Stimulated activated CD8-positive, alpha-beta memory T cell treated with anti-CD3 and anti-CD28 coated beads, Interleukin-15, amount 100 ng/mL, for 48 hours (primary cell): ENCODE data around the gene SCYL1.
"Not testable (repeated sequence)": the region's sequence is repeated elsewhere in the genome, so short reads cannot be mapped to it uniquely, and the experiment has no call there.

Experiments used
- DNase-seq, 2 donors: peaks; one replicate each; pipeline ENCODE4 v3.0.0-alpha.2; 2020; ENCODE audit warnings: low read depth in 2 of 2

Gene SCYL1

GRCh38 chr11:65553301-65554001, 28.6 kb downstream of the SCYL1 start:
- DNase-seq: no peak

- DNase-seq: no peak
Measured at GRCh38 chr11:65554057-65554818, 29.4 kb downstream of the SCYL1 start.

DNA sequence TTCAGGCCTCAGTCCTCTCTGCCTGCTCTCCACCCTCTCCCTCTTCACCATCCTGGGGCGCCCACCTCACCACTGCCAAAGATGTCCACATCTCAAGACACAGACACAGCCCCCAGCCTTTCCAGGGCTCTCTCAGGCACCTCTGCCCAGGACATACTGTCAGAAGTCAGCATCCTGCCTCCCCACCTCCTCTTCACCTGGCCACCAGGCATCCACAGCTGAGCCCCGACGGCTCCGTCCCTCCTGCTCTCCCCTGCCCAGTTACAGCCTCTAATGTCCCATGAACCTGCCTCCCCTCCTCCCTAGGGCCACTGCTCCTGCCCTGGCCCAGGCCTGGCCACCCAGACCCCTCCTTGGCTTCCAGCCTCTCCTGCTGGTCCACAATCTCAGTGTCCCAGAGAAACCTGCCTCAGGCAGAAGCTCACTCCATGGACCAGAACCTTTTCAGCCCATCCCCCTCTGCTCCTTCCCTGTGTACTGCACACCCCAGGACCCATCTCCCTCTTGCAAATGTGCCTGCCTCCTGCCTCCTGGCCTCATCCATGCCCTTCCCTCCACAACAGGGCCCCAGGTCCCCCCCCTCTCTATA, 30.1 kb downstream of the SCYL1 start:
- no peak for DNase-seq

DNA sequence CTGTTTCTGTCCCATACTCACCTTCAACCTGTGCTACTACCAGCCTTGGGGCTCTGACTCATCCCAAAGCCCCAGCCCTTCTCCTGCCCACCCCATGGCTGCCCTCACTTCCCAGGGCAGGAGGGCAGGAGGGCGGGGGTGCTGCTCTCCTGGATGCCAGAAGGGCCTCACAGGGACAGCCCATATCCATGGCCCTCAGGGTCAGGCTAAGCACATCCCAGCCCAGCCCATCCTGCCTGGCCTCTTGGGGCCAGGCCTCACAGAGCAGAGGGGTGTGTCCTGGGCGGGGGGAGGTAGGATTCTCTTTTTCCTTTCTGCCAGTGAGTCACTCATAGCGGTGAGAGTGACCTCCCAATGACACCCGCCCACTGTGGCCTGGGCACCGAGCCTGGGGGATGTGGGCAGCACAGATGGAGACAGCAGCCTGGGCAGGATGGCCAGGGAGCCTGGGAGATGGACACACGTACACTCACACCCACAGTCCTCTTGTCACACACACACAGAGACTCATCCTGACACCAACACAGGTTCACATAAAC, 30.9 kb downstream of the SCYL1 start:
- no peak for DNase-seq

- no peak for DNase-seq
Measured at GRCh38 chr11:65556470-65557279, 31.8 kb downstream of the SCYL1 start.

DNA sequence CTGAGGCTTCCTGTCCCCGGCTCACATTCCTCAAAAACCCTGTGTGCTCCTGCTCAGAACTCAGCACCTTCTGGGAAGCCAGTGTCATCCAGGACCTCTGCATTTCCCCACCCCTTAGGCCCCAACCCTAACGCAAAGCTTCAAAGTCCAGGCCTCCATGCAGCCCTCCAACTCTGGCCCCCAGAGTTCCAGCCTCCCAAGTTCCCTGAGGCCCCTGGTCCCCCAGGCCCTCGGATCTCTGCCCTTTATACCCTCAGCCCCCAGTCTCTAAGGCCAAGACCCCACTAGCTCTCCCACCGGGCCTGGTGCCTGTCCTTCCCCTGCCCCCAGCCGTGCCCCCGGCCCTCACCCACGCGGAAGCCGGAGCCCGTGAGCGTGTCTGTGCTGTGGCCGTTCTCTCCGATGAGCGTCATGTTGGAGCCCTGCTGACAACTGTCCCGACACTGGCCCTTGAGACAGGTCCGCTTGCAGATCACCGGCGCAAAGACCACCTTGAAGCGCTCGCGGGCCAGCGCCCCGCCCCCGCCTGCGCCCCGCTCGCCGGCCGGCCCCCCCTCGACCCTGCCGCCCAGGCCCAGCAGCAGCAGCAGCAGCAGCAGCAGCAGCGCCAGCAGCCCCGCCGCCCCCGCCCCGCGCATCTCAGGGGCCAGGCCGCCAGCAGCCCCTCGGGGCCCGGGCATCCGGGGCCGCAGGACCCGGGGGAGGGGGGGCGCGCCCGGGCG, 32.6 kb downstream of the SCYL1 start:
- no peak for DNase-seq

DNA sequence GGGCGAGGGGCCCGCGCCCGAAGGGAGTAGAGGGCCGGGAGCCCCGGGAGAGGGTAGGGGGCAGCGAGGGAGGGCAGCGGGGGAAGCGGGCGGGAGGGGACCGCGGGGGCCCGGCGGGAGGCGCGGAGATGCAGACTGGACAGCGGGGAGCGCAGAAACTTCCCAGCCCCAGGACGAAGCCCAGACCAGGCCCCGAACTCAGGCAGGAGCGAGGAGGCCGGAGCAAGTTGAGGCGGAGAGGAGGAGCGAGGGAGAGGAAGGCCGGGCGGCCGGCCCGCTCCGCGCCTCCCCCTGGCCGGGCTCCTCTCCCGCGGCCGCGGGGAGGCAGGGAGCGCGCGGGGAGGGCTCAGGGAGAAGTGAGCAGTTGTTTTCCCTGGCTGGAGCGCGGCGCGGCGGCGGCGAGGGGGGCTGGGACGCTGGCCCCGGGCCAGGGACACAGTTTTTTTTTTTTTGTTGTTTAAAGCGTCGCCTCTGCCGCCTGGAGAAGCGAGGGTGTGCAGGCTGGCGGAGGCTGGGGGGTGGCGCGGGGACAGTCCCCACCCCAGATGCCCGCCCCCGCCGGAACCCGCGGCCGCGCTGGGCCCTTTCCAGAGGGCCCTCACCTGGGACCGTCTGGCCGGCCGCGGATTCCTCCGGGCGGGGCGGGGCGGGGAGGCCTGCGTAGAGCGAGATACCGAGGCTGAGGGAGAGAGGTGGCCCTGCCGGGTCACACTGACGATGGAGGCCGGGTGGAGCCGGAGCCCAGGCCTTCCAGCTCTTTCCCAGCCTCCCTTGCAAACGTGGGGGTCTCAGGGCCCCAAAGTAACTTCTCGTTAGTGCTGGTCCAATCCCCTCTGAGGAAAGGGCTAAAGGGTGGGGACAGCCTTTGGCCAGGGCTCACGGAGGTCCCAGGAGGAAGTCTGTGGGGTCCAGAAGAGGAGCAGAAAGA, 33.4 kb downstream of the SCYL1 start, which contains the start of gene LTBP3:
Gene LTBP3 (minus strand): TSS at position 358 of the 928 bp plus-strand sequence. CDS start 400 bp downstream, outside the sequence.
- no peak for DNase-seq

- no peak for DNase-seq
Measured at GRCh38 chr11:65558930-65559509, 34.1 kb downstream of the SCYL1 start.

DNA sequence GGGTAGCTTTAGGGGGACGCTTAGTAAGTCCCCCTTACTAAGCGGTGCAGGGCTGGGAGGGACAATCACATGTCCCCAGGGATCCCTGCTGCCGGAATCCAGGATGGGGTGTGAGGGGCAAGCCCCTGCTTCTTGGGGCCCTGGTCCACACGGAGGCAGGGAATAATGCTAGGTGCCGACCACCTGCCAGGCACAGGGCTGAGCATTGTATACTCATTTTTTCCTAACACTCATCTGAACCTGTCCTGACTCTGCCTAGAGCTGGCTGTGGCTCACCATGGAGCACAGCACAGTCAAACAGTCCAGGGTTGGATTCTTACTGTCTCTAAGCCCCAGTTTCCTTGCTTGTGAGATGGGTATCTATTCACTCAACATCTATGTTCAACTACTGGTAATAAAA, 34.7 kb downstream of the SCYL1 start:
- DNase-seq: no peak

GRCh38 chr11:65559951-65560537, 35.2 kb downstream of the SCYL1 start:
- no peak for DNase-seq

DNA sequence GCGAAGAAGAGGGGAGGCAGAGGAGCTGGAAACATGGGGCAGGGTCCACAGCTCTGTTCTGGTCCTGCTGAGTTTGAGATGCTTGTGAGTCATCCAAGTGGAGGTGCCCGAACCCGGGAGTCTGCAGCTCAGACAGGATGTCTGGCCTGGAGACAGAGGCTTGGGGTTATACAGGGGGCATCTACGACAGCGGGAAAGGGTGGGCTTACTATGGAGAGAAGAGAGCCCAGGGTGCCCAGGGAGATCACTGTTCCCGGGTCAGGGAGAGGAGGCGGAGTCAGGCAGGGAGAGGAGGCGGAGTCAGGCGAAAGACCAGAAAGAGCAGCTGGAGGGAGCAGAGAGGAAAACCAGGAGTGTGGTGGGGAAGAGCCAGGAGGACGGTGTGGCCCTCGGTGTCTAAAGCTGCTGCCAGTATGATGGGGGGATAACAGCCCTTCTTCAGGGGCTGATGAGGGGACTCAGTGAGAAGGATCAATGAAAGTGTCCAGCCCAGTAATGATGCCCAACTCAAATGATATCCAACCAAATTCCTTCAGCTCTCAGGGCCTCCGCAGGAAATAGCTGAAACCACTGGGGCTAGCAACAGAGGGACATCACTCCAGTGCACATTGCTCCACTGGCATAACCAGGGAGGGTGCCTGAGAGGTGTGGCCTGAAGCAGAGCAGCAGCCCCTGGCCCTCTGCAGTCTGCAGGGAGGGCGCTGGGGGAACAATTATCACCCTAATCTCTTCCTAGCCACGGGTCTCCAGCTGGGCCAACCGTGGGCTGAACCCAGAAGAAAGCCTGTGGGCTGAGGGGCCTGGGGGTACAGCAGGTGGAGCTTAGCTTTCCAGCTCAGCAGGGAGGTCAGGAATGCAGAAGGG, 35.9 kb downstream of the SCYL1 start:
- DNase-seq: no peak

- no peak for DNase-seq
Measured at GRCh38 chr11:65562020-65562419, 37.1 kb downstream of the SCYL1 start.

DNA sequence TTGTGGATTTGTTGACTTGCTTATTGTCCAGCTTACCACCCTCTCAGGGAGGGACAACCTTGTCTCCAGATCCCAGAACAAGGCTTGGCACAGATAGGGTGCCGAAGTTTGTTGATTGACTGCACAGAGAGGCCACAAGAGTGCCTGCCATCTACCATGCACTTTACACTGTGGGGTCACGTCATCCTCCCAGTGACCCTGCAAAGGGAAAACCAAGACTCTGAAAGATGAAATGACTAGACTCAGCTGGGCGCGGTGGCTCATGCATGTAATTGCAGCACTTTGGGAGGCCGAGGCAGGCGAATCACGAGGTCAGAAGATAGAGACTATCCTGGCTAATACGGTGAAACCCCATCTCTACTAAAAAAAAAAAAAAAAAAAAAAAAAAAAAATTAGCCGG, 37.9 kb downstream of the SCYL1 start:
- DNase-seq: no peak

DNA sequence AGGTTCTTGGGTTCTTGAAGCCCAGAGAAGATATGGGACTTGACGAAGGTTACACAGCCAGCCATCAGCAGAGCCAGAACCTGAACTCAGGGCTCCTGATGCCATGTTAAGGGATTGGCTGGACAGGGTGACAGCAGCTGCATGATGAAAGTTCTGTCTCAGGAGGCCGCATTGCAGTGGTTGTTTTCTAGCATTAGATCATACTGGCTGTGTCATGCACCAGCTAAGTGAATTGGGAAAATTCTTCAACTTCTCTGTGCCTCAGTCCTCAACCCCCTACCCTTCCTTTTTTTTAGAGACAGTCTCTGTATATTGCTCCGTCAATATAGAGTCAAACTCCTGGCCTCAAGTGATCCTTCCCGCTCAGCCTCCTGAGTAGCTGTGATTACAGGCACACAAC, 38.7 kb downstream of the SCYL1 start:
- no peak for DNase-seq

DNA sequence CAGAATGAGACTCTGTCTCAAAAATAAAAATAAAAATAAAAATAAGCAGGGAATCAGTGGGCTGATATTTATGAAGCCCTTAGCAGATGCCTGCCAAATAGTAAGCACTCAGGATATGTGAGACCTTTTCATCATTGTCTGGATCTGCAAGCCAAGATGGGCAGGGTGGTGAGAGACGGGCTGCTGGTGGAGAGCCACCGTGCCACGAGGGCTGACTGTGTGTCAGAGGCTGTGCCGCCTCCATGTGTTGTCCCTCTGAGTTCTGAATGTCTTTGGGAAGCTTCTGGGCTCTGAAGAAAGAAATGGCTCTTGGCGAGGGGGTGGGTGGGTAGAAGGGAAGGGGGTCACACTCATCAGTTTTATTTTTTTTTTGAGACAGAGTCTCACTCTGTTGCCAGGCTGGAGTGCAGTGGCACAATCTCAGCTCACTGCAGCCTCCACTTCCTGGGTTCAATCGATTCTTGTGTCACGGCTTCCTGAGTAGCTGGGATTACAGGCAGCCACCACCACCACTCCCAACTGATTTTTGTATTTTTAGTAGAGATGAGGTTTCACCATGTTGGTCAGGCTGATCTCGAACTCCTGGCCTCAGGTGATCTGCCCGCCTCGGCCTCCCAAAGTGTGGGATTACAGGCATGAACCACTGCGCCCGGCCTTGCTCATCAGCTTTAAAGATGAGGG, 40.1 kb downstream of the SCYL1 start:
- not testable (repeated sequence) for DNase-seq

- no peak for DNase-seq
Measured at GRCh38 chr11:65565624-65566453, 41.0 kb downstream of the SCYL1 start.
